ENCODE measurements around the gene FOXL2.

DNA sequence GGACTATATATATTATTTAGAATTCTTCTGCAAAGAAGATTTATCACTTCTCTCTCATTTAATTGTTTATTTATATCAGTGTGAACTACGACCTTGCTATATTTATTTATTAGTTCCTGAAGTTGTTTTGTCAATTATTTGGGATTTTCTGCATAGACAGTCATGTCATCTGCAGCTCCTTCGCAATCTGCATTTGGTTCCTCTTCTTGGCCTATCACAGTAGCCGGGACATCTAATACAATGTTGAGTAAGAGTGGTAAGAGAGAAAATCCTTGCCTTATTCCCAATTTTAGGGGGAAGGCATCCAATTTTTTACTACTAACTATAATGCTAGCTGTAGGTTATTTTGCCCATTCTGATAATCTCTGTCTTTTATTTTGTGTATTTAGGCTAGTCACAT, 39.4 kb downstream of the FOXL2 start:
- TF ChIP-seq ZFP3 (CRISPR knock-in tag; IDR thresholded peaks at IDR 0.05), result no peak
- TF ChIP-seq SNAI2 (CRISPR knock-in tag; IDR thresholded peaks at IDR 0.05), result no peak
- TF ChIP-seq TSHZ2 (CRISPR knock-in tag; IDR thresholded peaks at IDR 0.05), result no peak
- TF ChIP-seq, protein P1, sequence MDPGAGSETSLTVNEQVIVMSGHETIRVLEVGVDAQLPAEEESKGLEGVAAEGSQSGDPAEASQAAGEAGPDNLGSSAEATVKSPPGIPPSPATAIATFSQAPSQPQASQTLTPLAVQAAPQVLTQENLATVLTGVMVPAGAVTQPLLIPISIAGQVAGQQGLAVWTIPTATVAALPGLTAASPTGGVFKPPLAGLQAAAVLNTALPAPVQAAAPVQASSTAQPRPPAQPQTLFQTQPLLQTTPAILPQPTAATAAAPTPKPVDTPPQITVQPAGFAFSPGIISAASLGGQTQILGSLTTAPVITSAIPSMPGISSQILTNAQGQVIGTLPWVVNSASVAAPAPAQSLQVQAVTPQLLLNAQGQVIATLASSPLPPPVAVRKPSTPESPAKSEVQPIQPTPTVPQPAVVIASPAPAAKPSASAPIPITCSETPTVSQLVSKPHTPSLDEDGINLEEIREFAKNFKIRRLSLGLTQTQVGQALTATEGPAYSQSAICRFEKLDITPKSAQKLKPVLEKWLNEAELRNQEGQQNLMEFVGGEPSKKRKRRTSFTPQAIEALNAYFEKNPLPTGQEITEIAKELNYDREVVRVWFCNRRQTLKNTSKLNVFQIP (CRISPR knock-in tag; IDR thresholded peaks at IDR 0.05; ENCODE audit: borderline replicate concordance, low read depth), result no peak
- no peak for TF ChIP-seq ESRRG (CRISPR knock-in tag; IDR thresholded peaks at IDR 0.05)
- TF ChIP-seq BACH2 (CRISPR knock-in tag; IDR thresholded peaks at IDR 0.05; ENCODE audit: borderline replicate concordance), result no peak
- no peak for TF ChIP-seq RARB (CRISPR knock-in tag; IDR thresholded peaks at IDR 0.05)
- TF ChIP-seq, protein P2, sequence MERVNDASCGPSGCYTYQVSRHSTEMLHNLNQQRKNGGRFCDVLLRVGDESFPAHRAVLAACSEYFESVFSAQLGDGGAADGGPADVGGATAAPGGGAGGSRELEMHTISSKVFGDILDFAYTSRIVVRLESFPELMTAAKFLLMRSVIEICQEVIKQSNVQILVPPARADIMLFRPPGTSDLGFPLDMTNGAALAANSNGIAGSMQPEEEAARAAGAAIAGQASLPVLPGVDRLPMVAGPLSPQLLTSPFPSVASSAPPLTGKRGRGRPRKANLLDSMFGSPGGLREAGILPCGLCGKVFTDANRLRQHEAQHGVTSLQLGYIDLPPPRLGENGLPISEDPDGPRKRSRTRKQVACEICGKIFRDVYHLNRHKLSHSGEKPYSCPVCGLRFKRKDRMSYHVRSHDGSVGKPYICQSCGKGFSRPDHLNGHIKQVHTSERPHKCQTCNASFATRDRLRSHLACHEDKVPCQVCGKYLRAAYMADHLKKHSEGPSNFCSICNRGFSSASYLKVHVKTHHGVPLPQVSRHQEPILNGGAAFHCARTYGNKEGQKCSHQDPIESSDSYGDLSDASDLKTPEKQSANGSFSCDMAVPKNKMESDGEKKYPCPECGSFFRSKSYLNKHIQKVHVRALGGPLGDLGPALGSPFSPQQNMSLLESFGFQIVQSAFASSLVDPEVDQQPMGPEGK (CRISPR knock-in tag; IDR thresholded peaks at IDR 0.05; ENCODE audit: borderline replicate concordance), result no peak
- TF ChIP-seq CSDC2 (CRISPR knock-in tag; IDR thresholded peaks at IDR 0.05), result no peak
- TF ChIP-seq TCF4 (CRISPR knock-in tag; IDR thresholded peaks at IDR 0.05; ENCODE audit: borderline replicate concordance), result no peak
- no peak for TF ChIP-seq ARNTL (CRISPR knock-in tag; IDR thresholded peaks at IDR 0.05; ENCODE audit: borderline replicate concordance, low read depth)
- TF ChIP-seq, protein P3, sequence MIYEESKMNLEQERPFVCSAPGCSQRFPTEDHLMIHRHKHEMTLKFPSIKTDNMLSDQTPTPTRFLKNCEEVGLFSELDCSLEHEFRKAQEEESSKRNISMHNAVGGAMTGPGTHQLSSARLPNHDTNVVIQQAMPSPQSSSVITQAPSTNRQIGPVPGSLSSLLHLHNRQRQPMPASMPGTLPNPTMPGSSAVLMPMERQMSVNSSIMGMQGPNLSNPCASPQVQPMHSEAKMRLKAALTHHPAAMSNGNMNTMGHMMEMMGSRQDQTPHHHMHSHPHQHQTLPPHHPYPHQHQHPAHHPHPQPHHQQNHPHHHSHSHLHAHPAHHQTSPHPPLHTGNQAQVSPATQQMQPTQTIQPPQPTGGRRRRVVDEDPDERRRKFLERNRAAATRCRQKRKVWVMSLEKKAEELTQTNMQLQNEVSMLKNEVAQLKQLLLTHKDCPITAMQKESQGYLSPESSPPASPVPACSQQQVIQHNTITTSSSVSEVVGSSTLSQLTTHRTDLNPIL (CRISPR knock-in tag; IDR thresholded peaks at IDR 0.05; ENCODE audit: low read depth), result no peak
- no peak for TF ChIP-seq ZNF8 (CRISPR knock-in tag; IDR thresholded peaks at IDR 0.05)
